Activated naive CD8-positive, alpha-beta T cell treated with anti-CD3 and anti-CD28 coated beads, Interleukin-2, amount 50 U/mL, for 16 hours (primary cell): ENCODE data around the gene ASB1.

Experiments used
- DNase-seq: peaks from one replicate; pipeline ENCODE4 v3.0.0-alpha.2; 2020; ENCODE audit warnings: low read depth, low spot score

The ASB1 gene

DNA sequence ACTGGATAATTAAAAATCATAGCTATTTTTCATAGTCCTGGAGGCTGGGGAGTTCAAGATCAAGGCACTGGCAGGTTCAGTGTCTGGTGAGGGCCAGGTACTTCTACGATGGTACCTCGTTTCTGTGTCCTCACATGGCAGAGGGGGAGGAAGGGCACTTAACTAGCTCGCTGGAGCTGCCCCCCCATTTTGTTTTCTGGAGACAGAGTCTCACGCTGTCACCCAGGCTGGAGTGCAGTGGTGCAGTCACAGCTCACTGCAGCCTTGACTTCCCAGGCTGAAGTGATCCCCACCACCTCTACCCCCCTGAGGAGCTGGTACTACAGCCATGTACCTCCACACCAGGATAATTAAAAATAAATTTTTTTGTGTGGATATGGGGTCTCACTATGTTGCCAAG, 40.3 kb downstream of the ASB1 start:
- DNase-seq = no peak

DNA sequence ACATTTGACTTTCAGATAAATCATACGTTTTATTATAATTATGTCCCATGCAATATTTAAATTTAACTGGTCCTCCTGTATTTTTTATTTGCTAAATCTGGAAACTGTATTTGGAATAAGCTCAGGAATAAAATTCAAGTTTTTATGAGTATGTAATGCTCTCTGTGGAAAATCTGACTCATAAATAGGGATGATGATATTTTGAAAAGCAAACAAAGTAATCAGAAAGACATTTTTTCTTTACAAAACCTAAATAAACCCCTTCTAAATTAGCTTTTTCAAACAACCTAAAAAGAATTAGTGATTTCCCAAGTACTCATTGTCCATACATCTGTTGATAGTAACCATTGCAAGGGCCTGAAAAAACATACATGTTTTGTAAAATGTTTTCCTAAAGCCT, 41.1 kb downstream of the ASB1 start:
- DNase-seq = no peak

DNA sequence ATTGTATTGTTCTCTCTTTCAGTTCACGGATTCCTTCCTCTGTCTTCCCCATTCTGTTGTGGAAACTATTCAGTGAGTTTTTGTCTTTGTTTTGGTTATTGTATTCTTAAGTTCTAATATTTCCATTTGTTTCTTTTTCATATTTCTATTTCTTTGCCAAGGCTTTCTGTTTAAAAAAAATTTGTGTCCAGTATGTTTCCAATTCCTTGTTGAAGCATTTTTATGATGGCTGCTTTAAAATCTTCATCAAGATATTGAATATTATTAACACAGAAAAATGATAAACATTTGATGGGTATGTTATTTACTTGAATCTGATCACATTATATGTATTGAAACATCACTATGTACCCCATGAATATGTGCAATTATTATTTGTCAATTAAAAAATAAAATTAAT, 42.4 kb downstream of the ASB1 start:
- DNase-seq = no peak

DNA sequence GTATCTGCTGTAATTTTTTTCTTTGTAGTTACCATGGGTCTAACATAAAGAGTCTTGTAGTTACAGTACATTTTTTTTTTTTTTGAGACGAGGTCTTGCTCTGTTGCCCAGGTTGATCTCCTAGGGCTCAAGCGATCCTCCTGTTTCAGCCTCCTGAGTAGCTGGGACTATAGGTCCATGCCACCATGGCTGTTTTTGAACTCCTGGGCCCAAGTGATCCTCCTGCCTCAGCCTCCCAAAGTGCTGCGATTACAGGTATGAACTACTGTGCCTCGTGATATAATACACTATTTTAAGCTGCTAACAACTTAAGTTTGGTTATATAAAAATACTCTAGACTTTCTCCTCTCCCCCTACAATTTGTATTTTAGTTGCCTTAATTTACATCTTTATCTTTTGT, 46.3 kb downstream of the ASB1 start:
- DNase-seq = no peak

DNA sequence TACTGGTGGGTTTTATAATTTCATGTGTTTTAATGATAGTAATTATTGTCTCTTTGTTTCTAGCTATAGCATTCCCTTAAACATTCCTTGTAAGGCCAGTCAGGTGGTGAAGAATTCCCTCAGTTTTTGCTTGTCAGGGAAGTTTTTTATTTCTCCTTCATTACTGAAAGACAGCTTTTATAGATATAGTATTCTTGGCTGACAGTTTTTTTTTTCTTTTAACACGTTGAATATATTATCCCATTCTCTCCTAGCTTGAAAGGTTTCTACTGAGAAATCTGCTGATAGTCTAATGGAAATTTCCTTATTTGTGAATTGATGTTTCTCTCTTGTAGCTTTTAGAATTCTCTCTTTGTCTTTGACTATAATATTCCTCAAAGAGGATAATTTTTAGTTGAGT, 46.8 kb downstream of the ASB1 start:
- no peak for DNase-seq

DNA sequence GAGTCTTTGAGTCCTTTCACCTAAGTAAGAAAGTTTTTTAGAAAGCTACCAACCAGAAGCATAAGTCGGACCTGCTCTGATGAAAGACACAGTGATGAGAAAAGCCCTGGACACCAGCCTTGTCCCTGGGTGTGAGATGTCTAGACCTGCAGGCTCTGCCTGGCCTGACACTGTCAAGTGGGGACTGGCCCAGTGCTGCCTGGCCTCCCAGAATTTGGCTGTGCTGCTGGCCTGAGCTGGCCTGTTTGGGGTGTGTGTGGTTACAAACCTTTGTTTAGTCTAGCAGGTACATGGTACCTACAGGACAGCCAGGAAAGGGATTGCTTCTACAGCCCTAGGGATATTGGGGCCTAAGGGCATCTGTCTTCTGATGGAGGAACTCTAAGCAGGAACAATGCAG, 48.3 kb downstream of the ASB1 start:
- no peak for DNase-seq

DNA sequence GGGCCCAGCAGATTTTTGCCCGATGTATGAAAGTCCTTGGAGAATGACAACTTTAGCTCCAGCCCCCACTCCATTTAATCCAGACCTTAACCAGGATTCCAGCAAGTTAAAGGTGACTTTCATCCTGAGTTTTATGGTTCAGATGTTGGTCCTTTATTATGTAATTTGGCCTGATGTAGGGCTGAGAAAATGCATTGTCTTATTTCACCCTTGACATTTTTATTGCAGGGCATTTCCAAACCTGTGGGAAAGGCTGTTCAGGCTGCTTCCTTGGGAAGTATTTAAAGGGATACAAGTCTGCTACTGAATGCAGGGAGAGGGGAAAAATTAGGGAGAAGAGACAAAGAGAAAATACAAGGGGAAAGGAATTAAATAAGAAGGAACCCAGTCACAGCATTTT, 48.8 kb downstream of the ASB1 start:
- DNase-seq = no peak

DNA sequence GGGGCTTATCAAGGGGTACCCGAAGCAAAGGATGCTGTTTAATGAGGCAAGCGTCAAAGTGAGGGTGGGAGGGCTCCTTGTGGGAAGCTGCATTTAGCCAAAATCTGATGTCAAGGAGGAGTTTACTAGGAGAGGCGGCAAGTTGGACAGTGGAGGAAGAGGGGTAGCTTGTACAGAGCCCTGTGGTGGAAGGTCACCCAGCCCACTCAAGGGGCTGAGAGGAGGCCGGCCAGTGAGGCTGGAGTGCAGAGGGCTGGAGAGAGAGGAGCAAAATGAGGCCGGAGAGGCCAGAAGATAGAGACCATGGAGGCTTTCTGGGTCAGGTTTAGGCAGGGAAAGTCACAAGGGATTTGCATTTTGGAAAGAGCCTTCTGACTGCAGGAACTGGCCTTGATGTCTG, 49.5 kb downstream of the ASB1 start:
- DNase-seq = no peak

DNA sequence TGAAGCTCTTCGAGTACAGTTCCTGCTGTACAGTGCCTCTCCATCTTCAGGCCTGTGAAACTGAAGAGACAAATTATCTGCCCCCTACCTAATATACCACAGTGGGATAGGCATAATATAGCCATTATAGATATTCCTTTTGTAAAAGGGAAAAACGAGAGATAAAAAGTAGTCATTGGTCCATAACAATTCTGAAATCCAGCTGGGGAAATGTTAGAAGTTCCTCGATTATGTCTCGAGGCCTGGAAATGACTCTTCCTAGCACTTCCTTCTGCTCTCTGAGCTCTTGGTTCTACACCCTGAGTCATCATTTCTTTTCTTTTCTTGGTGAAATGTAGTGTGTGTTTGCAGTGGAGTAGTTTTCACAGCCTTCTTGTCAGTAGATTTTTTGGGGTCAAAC, 51.5 kb downstream of the ASB1 start:
- no peak for DNase-seq

DNA sequence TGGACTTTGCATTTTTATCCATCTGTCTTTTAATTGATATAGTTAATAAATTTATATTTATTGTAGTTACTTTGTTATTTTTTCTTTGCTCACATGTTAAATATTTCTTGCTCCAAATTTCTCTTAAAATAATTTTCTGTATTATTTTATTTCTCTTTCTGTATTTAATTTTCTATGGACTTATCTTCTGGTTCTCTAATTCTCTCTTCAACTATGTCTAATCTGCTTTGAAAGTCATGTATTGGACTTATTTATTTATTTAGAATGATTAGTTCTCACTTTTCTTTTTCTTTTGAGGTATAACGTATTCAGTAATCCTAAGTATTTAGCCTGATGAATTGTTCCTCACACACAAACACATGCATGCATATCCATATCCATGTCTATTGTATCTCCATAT, 53.1 kb downstream of the ASB1 start:
- DNase-seq = no peak

DNA sequence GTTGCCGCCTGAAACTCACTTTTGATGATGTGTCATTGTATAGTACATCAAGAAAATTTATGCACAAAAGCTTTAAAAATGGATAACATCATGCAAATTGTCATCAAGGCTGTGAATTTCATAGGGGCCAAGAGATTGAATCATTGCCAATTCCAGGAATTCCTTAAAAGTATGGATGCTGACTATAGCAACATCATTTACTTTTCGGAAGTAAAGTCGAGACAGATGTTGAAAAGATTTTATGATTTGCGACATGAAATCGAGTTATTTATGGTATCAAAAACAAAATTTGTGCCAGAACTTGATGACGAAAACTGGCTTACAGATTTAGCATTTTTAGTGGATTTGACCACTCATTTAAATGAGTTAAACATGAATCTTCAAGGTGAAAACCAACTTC, 56.3 kb downstream of the ASB1 start:
- DNase-seq = no peak

DNA sequence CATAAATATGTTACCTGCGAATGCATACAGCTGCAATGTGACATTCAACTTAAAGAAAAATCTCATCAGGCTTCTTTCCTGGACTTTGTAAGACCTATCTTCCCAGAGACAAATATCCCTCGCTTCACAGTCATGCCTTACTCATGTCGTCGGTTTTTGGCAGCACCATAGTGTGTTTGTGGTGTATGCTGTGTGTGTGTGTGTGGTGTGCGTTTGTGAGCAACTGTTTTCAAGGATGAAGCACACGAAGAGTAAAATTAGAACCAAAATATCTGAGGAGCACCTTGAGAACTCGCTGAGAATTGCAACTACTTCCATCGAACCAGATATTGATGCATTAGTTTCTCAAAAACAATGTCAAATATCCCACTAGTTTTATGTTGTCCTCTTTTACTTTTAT, 56.9 kb downstream of the ASB1 start:
- DNase-seq = no peak

DNA sequence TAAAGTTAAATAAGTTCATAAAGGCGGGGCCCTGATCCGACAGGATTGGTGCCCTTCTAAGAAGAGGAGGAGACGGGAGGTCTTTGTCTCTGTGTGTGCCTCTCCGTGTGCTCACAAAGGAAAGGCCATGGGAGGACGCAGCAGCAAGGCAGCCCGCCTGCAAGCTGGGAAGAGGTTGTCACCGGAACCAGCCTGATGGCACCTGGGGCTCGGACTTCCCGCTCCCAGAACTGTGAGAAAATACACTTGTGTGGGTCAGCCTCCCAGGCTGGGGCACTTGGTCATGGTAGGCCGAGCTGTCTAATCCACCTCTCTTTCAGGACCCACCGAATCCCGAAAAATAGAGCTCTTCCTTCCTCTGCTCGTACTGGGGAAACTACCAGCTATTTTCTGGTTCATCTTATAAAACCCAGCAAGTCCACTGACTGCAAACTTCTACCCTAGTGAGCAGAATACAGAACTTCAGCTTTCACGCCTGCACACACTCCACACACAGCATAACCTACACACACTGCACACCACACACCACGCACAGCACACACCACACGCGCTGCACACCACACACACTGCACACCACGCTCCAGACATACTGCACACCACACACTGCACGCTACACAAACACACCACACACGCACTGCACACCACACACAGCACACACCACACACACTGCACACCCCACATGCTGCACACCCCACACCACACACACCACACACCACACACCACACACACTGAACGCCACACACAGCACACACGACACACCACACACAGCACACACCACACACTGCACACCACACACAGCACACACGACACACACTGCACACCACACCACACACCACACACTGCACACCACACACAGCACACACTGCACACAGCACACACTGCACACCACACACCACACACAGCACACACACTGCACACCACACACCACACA, 58.1 kb downstream of the ASB1 start:
- DNase-seq = no peak

DNA sequence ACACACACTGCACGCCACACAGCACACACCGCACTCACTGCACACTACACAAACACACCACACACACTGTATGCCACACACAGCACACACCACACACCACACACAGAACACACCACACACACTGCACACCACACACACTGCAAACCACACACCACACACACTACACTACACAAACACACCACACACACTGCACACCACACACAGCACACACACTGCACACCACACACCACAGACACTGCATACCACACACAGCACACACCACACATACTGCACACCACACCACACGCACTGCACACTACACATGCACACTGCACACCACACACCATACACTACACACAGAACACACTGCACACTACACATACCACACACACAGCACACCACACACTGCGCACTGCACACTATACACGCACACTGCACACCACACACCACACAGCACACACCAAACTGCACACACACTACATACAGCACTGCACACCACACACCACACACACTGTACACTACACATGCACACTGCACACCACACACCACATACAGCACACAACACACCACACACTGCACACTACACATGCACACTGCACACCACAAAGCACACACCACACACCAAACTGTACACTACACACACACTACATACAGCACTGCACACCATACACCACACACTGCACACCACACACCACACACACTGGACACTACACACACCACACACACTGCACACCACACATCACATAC, 59.6 kb downstream of the ASB1 start:
- no peak for DNase-seq

DNA sequence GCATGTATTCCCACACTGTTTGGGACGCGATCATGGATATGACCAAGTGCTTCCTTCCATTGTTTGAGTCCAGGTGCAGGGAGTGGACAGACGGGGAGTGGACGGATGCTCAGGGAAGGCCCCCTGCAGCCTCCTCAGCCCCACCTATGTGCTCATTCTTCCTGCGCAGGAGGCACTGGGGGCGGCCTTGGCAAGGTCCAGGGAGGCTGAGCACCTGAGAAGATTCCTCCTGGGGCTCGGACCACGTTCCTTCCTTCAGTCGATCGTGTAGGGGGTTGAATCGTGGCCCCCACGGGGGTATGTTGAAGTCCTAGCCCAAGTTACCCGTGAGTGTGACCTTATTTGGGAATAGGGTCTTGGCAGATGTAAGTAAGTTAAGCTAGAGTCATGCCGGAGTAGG, 60.4 kb downstream of the ASB1 start:
- DNase-seq = no peak

DNA sequence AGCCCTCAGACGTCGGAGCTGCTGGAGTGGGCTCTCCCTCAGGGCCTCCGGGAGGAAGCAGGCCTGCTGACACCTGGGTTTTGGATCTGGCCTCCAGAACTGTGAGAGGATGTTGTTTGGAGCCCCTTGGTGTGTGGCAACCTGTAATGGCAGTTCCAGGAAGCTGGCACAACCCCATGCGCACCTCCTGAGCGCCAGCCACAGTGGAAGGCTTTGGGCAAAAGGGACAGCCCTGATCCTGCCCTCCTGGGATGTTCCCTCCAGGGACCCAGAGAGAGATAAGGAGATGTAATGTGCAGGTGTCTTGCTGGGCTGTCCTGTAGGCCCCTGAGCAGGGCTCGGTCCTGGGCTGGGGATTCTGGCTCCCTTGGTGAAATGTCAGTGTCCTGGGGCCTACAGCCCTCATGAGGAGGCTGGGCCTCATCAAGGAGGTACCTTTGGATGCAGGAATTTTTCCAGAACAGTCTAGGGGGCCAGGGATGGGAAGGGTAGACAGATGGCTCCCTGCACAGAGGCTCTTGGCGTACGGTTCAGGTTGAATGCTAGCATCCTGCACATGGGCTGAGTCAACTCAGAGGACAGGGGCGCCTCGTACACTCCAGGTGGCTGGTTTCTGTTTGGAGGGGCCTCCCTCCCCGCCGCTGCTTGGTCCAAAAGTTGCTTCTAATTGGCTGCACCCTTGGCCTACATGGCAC, 61.1 kb downstream of the ASB1 start:
- no peak for DNase-seq

DNA sequence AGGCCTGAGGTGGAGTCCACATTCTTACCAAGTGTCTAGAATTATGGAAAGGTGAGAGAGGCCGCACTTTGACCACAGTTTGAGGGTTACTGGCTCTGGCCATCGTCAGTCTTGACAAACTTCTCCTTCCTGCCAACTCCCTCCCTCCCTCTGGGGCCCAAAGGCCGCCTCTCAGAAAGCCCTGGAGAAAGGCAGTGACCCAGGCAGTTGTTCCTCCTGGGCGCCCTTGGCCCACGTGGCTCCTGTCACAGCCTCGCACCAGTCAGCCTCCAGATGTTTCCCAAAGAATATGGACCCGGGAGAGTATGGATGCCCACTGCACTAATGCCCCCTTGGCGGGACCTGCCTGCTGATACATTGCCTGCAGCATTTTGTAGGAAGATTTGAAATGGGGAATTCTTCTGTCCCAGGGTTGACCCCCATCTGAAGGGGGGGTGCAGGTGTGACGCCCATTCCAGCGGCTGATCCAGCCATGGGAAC, 61.7 kb downstream of the ASB1 start:
- no peak for DNase-seq

DNA sequence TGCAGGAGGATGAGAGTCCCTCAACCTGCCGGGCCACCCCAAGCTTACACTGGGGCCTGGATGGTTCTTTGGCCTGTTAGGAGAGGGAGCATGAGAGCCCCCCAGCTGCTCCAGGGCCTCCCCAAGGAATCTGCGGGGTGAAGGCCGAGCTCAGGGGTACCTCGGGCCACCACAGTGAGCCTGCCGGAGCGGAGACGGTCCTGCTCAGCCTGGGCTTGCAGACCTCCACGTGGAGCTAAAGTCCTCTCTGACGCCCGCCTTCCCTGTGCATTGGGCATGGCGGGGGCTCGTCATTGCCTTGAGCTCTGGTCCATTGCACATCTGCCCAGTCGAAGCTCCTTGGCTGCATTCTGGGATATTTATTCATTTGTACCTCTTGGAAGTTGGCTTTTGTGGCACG, 62.7 kb downstream of the ASB1 start:
- DNase-seq = no peak

DNA sequence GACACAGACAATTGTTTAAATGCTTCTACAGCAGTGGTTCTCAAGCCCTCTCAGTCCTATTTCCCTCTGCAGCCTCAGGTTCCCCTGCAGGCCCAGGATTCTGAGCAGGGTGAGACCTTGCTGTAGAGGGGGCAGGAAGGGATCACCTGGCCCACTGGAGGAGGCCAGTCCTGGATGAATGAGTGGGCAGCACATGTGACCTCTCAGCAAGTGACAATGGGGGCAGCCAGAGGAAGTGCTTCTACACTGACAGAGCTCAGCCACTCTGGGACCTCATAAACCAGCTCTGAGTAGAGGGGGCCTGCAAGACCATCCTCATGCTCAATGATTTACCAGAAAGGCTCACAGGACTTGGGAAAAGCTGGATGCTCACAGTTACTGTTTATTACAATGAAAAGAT, 63.2 kb downstream of the ASB1 start:
- DNase-seq = no peak

DNA sequence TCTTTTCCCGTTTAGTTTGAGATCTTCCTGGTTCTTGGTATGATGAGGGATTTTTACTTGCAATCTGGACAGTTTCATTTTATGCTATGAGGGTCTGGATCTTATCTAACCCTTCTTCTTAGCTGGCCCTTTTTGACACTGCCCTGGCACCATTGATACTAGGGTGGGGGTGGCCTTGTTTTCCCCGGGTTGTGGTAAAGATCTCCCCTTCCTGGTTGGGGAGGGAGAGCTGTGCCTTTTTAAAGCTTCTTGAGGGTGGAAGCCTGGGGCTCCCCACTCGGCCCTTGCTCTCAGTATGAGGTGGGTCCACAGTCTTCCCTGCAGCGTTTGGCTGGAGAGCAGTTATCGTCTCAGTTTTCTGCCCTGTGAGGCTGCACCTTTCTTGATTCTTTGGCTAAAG, 66.1 kb downstream of the ASB1 start:
- no peak for DNase-seq

DNA sequence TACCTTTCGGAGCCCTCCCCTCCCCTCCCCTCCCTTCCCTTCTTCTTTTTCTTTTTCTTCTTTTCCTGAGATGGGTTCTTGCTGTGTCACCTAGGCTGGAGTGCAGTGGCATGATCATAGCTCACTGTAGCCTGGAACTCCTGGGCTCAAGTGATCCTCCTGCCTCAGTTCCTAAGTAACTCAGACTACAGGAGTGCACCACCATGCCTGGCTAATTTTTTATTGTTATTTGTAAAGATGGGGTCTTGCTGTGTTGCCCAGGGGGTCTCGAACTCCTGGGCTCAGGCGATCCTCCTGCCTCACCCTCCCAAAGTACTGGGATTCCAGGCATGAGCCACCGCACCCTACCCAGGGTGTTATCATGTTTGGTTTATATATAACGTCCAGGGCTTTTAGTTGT, 66.7 kb downstream of the ASB1 start:
- DNase-seq = no peak

DNA sequence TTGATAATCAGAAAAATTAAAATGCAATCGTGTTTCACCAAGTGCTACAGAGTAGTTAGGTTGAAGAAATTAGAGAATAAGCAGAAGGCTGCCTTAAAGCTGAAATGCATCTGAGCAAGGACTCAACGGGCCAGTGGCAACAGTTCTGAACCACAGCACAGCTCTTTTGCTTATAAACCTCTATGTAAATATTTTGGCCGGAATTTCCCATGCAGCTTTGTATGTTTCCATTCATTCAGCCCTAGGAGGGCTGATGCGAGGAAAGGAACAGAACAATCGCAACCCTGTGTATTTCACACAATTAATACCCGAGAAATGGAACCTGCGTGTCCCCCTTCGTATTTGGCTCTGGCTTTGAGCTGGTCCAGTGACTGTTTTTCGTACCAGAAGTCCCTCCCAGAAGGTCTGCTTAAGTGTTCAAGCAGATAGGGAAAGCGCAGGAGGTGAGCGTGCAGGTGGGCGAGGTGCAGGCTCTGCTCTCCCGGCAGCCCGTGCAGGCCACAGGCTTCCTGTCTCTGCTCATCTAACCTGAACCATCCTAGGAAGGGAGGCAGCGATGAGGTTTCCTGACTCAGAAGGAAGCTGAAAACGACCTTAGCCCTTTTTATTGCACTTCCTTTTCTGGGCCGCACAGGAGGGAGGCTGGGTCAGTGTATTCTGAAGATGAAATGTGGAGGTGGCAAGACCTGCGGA, 67.3 kb downstream of the ASB1 start:
- DNase-seq = no peak
